HAP-1 (cell line): Measurements from ENCODE around the gene FILIP1L.

Experiments used
- DNase-seq, 2 experiments: peaks; one replicate each; pipeline ENCODE4 v3.0.0-alpha.2; 2016 to 2020; ENCODE audit warnings: low spot score in 2 of 2
- H3K27me3 ChIP-seq: fragments of 250-450 bp; sonication (Bioruptor Pico); 2 replicates; pipeline ENCODE4 v1.5.1; 2020; ENCODE audit warnings: low read depth, mild to moderate bottlenecking, moderate library complexity
- H3K36me3 ChIP-seq: fragments of 250-450 bp; sonication (Bioruptor Pico); replicated peaks from 2 replicates; pipeline ENCODE4 v1.5.1; 2020; ENCODE audit warnings: mild to moderate bottlenecking
- H3K4me1 ChIP-seq: fragments of 250-450 bp; sonication (Bioruptor Pico); 2 replicates; pipeline ENCODE4 v1.5.1; 2020; ENCODE audit warnings: mild to moderate bottlenecking
- H3K4me3 ChIP-seq: fragments of 250-450 bp; sonication (Bioruptor Pico); 2 replicates; pipeline ENCODE4 v1.5.1; 2020; ENCODE audit warnings: mild to moderate bottlenecking, moderate library complexity
- H3K9me3 ChIP-seq: fragments of 250-450 bp; sonication (Bioruptor Pico); 2 replicates; pipeline ENCODE4 v1.5.1; 2020; ENCODE audit warnings: mild to moderate bottlenecking, moderate library complexity
- in situ Hi-C: fragments of 300-500 bp; cut with MboI; formaldehyde crosslinking; loops from 3 replicates; pipeline ENCODE4 v1.14.3; 2020; ENCODE audit warnings: low sequenced_read_pairs, inconsistent platforms, mixed read lengths

Gene FILIP1L

GRCh38 chr3:99858469-99858868 is 255.8 kb downstream of the FILIP1L start:
- H3K4me3 ChIP-seq = no peak overlapping the region
- in situ Hi-C loops = no loop called here
- H3K27me3 ChIP-seq = no peaks in the 10 kb centered on the region
- peaks cover 7% of the 10 kb centered on the region for H3K4me1 ChIP-seq
- no peaks in the 10 kb centered on the region for H3K36me3 ChIP-seq
- no peaks in the 10 kb centered on the region for H3K9me3 ChIP-seq
- no peak for DNase-seq

- Histone ChIP-seq H3K36me3 (no peaks in the 10 kb centered on the region), H3K27me3 (no peaks in the 10 kb centered on the region), H3K4me3 (no peak overlapping the region), H3K4me1 (peaks cover 12% of the 10 kb centered on the region), H3K9me3 (no peaks in the 10 kb centered on the region)
- DNase-seq = no peak
- in situ Hi-C loops = no loop called here
These were observed 257.0 kb downstream of the FILIP1L start for GRCh38 chr3:99857278-99857677.

- in situ Hi-C loops = no loop called here
- Histone ChIP-seq H3K36me3 (no peaks in the 10 kb centered on the region), H3K4me3 (no peak overlapping the region), H3K9me3 (no peaks in the 10 kb centered on the region), H3K27me3 (no peaks in the 10 kb centered on the region), H3K4me1 (peaks cover 12% of the 10 kb centered on the region)
- no peak for DNase-seq
These were observed 257.7 kb downstream of the FILIP1L start for GRCh38 chr3:99856437-99857220.

- DNase-seq = no peak
- peaks cover 12% of the 10 kb centered on the region for H3K4me1 ChIP-seq
- H3K9me3 ChIP-seq = no peaks in the 10 kb centered on the region
- no peak overlapping the region for H3K4me3 ChIP-seq
- in situ Hi-C loops = no loop called here
- H3K36me3 ChIP-seq = no peaks in the 10 kb centered on the region
- H3K27me3 ChIP-seq = no peaks in the 10 kb centered on the region
These were observed 258.4 kb downstream of the FILIP1L start for GRCh38 chr3:99855900-99856299.

- in situ Hi-C loops = no loop called here
- no peaks in the 10 kb centered on the region for H3K27me3 ChIP-seq
- H3K36me3 ChIP-seq = no peaks in the 10 kb centered on the region
- DNase-seq = no peak
- peaks cover 12% of the 10 kb centered on the region for H3K4me1 ChIP-seq
- H3K4me3 ChIP-seq = no peak overlapping the region
- H3K9me3 ChIP-seq = no peaks in the 10 kb centered on the region
These were observed 259.5 kb downstream of the FILIP1L start for GRCh38 chr3:99854756-99855298.

GRCh38 chr3:99852851-99853250 is 261.4 kb downstream of the FILIP1L start:
- in situ Hi-C loops = no loop called here
- H3K27me3 ChIP-seq = no peaks in the 10 kb centered on the region
- H3K36me3 ChIP-seq = no peaks in the 10 kb centered on the region
- no peaks in the 10 kb centered on the region for H3K9me3 ChIP-seq
- no peak overlapping the region for H3K4me3 ChIP-seq
- peaks cover 12% of the 10 kb centered on the region for H3K4me1 ChIP-seq
- DNase-seq = no peak

GRCh38 chr3:99851955-99852354 is 262.3 kb downstream of the FILIP1L start:
- Histone ChIP-seq H3K27me3 (no peaks in the 10 kb centered on the region), H3K36me3 (no peaks in the 10 kb centered on the region), H3K9me3 (no peaks in the 10 kb centered on the region), H3K4me1 (peaks cover 12% of the 10 kb centered on the region), H3K4me3 (no peak overlapping the region)
- no peak for DNase-seq
- in situ Hi-C loops = no loop called here

GRCh38 chr3:99850608-99851007 is 263.7 kb downstream of the FILIP1L start:
- no peak for DNase-seq
- H3K27me3 ChIP-seq = no peaks in the 10 kb centered on the region
- H3K4me1 ChIP-seq = peaks cover 6% of the 10 kb centered on the region; the same call in 1 of the 2 replicates
- no peaks in the 10 kb centered on the region for H3K36me3 ChIP-seq
- H3K4me3 ChIP-seq = no peak overlapping the region
- no peaks in the 10 kb centered on the region for H3K9me3 ChIP-seq
- in situ Hi-C loops = no loop called here

GRCh38 chr3:99848433-99848832 is 265.9 kb downstream of the FILIP1L start:
- H3K4me1 ChIP-seq = peaks cover 4% of the 10 kb centered on the region; the same call in 1 of the 2 replicates
- H3K9me3 ChIP-seq = no peaks in the 10 kb centered on the region
- H3K27me3 ChIP-seq = no peaks in the 10 kb centered on the region
- no peak for DNase-seq
- in situ Hi-C loops = loop anchor here (25.0 kb wide), 2 partner anchors 214 to 739 kb away; no protein-coding TSS in a partner anchor
- H3K36me3 ChIP-seq = no peaks in the 10 kb centered on the region
- no peak overlapping the region for H3K4me3 ChIP-seq

DNA sequence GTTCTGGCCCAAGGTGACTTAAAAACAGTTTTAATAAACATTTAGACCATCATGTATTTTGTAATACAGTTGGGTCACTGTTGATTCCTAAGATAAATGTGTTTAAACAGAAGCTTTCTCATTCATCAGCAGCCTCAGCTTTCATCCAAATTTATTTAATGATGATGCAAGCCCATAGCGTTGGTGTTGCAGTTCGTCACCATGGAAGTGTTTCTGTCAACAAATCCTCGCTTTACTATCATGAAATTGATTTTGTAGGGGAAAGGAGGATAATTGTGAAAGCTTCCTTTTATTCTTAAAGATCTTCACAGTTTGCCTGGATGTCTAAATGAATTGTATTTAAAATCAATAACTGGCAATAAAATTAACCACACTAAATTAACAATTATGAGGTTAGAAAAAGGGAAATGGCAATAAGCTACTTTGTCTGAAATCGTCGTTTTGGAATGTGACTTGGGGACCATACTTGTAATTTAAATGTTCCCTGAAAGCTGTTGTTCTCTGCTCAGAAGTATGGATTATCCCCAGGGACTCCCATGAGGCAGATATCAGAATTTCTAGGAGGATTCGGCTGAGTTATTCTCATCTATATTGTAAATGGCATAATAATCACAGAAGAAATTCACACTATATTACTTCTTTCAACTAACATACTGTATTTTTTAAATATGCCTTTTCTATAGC is 267.7 kb downstream of the FILIP1L start:
- Histone ChIP-seq H3K4me3 (no peak overlapping the region), H3K4me1 (peaks cover 4% of the 10 kb centered on the region), H3K9me3 (no peaks in the 10 kb centered on the region), H3K27me3 (no peaks in the 10 kb centered on the region), H3K36me3 (no peaks in the 10 kb centered on the region)
- no peak for DNase-seq
- in situ Hi-C loops = loop anchor here (25.0 kb wide), 2 partner anchors 216 to 741 kb away; no protein-coding TSS in a partner anchor

- H3K27me3 ChIP-seq = no peaks in the 10 kb centered on the region
- peaks cover 4% of the 10 kb centered on the region for H3K4me1 ChIP-seq
- in situ Hi-C loops = loop anchor here (25.0 kb wide), 2 partner anchors 216 to 741 kb away; no protein-coding TSS in a partner anchor
- H3K36me3 ChIP-seq = no peaks in the 10 kb centered on the region
- no peaks in the 10 kb centered on the region for H3K9me3 ChIP-seq
- DNase-seq = no peak
- H3K4me3 ChIP-seq = no peak overlapping the region
These were observed 268.3 kb downstream of the FILIP1L start for GRCh38 chr3:99845999-99846398.

GRCh38 chr3:99845331-99845730 is 269.0 kb downstream of the FILIP1L start:
- peaks cover 4% of the 10 kb centered on the region for H3K4me1 ChIP-seq
- DNase-seq = no peak
- in situ Hi-C loops = loop anchor here (25.0 kb wide), 2 partner anchors 217 to 742 kb away; no protein-coding TSS in a partner anchor
- H3K27me3 ChIP-seq = no peaks in the 10 kb centered on the region
- H3K36me3 ChIP-seq = no peaks in the 10 kb centered on the region
- H3K4me3 ChIP-seq = no peak overlapping the region
- H3K9me3 ChIP-seq = no peaks in the 10 kb centered on the region

- H3K4me1 ChIP-seq = peaks cover 4% of the 10 kb centered on the region
- no peaks in the 10 kb centered on the region for H3K27me3 ChIP-seq
- no peak for DNase-seq
- in situ Hi-C loops = loop anchor here (25.0 kb wide), 2 partner anchors 219 to 744 kb away; no protein-coding TSS in a partner anchor
- no peak overlapping the region for H3K4me3 ChIP-seq
- H3K9me3 ChIP-seq = no peaks in the 10 kb centered on the region
- H3K36me3 ChIP-seq = no peaks in the 10 kb centered on the region
These were observed 270.6 kb downstream of the FILIP1L start for GRCh38 chr3:99843590-99844258.
